Osteoblast (primary cell): ENCODE measurements around the gene NOS1AP. TPM values are rescaled to one million over a fixed set of nuclear protein-coding genes. Genes with fewer than 3 reads are reported as not detected.
"Not testable (repeated sequence)": the region's sequence is repeated elsewhere in the genome, so short reads cannot be mapped to it uniquely, and the experiment has no call there.

Experiments
- DNase-seq: peaks from one replicate; pipeline ENCODE4 v3.0.0; 2011; ENCODE audit warnings: low spot score, mixed read lengths; ENCODE audit not compliant: insufficient read length; ENCODE audit errors: missing footprints
- H2AFZ ChIP-seq: 2 replicates; pipeline ENCODE4 v1.6.0; 2011; ENCODE audit warnings: mild to moderate bottlenecking, low read length
- H3K27ac ChIP-seq: 2 replicates; pipeline ENCODE4 v1.5.1; 2011; ENCODE audit warnings: mild to moderate bottlenecking, low read depth, low read length, moderate library complexity
- H3K27me3 ChIP-seq: 2 replicates; pipeline ENCODE4 v1.6.0; 2012; ENCODE audit warnings: mild to moderate bottlenecking, control low read depth, inconsistent platforms, low read length, moderate library complexity; ENCODE audit not compliant: insufficient read depth
- H3K36me3 ChIP-seq: 2 replicates; pipeline ENCODE4 v1.5.1; 2011; ENCODE audit warnings: mild to moderate bottlenecking, low read length, control low read depth, moderate library complexity; ENCODE audit not compliant: insufficient read depth
- H3K4me1 ChIP-seq: 2 replicates; pipeline ENCODE4 v1.5.1; 2011; ENCODE audit warnings: mild to moderate bottlenecking, low read length, control low read depth, moderate library complexity; ENCODE audit not compliant: insufficient read depth
- H3K4me2 ChIP-seq: 2 replicates; pipeline ENCODE4 v1.6.0; 2011; ENCODE audit warnings: mild to moderate bottlenecking, low read length; ENCODE audit not compliant: insufficient read depth
- H3K4me3 ChIP-seq: fragments of 200-600 bp; sonication (generic); 3 replicates; pipeline ENCODE4 v1.5.1; 2012; ENCODE audit warnings: mild to moderate bottlenecking, low read length, inconsistent platforms; ENCODE audit not compliant: insufficient read depth
- H3K79me2 ChIP-seq: 2 replicates; pipeline ENCODE4 v1.6.0; 2012; ENCODE audit warnings: mild to moderate bottlenecking, low read length, control low read depth, inconsistent platforms; ENCODE audit not compliant: insufficient read depth
- H3K9me3 ChIP-seq: 2 replicates; pipeline ENCODE4 v1.5.1; 2011; ENCODE audit warnings: low read depth, low read length, control low read depth
- H4K20me1 ChIP-seq: 2 replicates; pipeline ENCODE4 v1.6.0; 2012; ENCODE audit warnings: mild to moderate bottlenecking, low read length, control low read depth; ENCODE audit not compliant: insufficient read depth
- total RNA-seq: library from RNA; depleted of rRNA; stranded (reverse); fragments of >200 nt; gene quantifications from 2 replicates; pipeline ENCODE4 v1.2.3, GENCODE V29; 2012
- TF ChIP-seq, protein P1 (sequence below): IDR thresholded peaks from 2 replicates; pipeline ENCODE4 v1.5.1; 2011; ENCODE audit warnings: mild to moderate bottlenecking, low read depth, low read length, moderate library complexity; ENCODE audit errors: extremely low read depth

NOS1AP gene
- total RNA-seq, 1 donor: not detected

DNA sequence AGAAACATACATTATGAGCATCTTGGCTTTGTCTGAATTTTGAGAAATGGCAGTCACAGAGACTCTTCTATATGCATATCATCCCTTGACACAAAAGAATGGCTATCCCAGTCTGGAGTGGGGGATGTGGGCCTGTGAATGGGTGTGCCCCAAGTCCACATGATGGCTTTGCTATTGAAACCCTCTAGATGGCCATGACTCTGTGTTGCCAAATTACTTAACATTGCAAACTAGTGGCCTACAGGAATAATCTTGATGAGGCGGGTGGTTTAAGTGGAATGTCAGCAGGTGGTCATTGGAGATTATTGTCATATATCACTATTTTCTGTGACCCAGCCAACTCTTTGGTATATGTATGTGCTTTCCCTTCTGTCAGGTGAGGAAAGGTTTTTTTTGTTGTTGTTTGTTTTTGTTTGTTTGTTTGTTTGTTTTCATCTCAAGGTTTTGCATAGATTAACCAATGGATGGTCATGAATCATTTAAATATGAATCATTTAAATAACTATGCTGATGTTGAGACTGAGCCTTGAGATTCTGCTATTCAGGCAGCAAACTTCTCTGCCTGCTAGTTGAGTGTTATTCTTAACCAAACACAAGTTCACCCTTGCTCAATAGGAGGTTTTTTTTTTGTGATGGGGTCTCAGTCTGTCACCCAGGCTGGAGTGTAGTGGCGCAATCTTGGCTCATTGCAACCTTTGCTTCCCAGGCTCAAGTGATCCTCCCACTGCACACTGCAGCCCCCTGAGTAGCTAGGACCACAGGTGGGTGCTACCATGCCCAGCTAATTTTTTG is 103.0 kb downstream of the NOS1AP start:
- H3K4me3 ChIP-seq: no peak overlapping the region
- no peak for DNase-seq
- no peaks in the 10 kb centered on the region for H3K79me2 ChIP-seq
- H3K27me3 ChIP-seq: no peaks in the 10 kb centered on the region
- H3K27ac ChIP-seq: no peak overlapping the region
- H3K9me3 ChIP-seq: no peaks in the 10 kb centered on the region
- H3K4me1 ChIP-seq: no peaks in the 10 kb centered on the region
- H3K36me3 ChIP-seq: no peaks in the 10 kb centered on the region
- TF ChIP-seq, protein P1, sequence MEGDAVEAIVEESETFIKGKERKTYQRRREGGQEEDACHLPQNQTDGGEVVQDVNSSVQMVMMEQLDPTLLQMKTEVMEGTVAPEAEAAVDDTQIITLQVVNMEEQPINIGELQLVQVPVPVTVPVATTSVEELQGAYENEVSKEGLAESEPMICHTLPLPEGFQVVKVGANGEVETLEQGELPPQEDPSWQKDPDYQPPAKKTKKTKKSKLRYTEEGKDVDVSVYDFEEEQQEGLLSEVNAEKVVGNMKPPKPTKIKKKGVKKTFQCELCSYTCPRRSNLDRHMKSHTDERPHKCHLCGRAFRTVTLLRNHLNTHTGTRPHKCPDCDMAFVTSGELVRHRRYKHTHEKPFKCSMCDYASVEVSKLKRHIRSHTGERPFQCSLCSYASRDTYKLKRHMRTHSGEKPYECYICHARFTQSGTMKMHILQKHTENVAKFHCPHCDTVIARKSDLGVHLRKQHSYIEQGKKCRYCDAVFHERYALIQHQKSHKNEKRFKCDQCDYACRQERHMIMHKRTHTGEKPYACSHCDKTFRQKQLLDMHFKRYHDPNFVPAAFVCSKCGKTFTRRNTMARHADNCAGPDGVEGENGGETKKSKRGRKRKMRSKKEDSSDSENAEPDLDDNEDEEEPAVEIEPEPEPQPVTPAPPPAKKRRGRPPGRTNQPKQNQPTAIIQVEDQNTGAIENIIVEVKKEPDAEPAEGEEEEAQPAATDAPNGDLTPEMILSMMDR: no peak
- H2AFZ ChIP-seq: no peak overlapping the region
- no peak overlapping the region for H3K4me2 ChIP-seq
- H4K20me1 ChIP-seq: no peaks in the 10 kb centered on the region

DNA sequence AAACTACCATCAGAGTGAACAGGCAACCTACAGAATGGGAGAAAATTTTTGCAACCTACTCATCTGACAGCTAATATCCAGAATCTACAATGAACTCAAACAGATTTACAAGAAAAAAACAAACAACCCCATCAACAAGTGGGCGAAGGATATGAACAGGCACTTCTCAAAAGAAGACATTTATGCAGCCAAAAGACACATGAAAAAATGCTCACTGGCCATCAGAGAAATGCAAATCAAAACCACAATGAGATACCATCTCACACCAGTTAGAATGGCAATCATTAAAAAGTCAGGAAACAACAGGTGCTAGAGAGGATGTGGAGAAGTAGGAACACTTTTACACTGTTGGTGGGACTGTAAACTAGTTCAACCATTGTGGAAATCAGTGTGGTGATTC is 104.1 kb downstream of the NOS1AP start:
- not testable (repeated sequence) for H3K79me2 ChIP-seq, H3K4me3 ChIP-seq, DNase-seq, H3K4me2 ChIP-seq, H3K9me3 ChIP-seq, H4K20me1 ChIP-seq, H2AFZ ChIP-seq, H3K36me3 ChIP-seq, H3K27me3 ChIP-seq, H3K27ac ChIP-seq, H3K4me1 ChIP-seq

DNA sequence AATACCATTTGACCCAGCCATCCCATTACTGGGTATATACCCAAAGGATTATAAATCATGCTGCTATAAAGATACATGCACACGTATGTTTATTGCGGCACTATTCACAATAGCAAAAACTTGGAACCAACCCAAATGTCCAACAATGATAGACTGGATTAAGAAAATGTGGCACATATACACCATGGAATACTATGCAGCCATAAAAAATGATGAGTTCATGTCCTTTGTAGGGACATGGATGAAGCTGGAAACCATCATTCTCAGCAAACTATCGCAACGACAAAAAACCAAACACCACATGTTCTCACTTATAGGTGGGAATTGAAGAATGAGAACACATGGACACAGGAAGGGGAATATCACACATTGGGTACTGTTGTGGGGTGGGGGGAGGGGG is 104.5 kb downstream of the NOS1AP start:
- H3K27me3 ChIP-seq, H3K4me3 ChIP-seq, H3K36me3 ChIP-seq, H3K27ac ChIP-seq, H3K79me2 ChIP-seq, H3K4me2 ChIP-seq, H2AFZ ChIP-seq, H3K4me1 ChIP-seq, H4K20me1 ChIP-seq, DNase-seq, H3K9me3 ChIP-seq: not testable (repeated sequence)

DNA sequence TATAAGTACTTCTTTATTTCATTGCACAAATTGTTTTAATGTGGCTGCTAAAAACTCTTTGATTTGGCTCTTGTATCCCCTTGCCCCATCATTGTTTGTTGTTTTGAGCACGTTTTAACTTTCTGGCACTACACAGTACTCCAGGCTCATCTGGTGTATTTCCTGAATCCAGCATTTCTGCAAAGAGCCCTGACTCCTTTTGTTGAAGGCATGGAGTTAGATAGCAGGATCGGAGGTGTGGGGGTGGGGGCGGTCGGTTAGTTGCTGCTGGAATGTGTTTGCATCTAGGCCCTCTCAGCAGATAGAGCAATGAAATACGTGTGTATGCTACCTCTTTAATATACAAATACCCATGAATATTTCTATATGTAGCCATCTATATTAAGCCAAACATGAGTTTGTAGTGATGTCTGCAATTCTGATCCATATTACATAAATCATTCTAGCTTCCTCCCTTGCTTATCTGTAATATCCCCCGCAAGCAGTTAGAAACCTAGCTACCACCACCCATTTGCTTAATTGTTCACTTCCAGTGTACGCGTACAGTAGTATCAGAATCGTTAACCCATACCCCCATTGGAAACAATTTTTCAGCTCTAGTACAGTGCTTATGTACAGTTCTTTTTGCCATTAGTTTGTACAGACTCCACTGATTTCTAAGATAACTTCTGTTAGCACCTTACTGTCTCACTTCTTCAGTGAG is 106.0 kb downstream of the NOS1AP start:
- H3K27ac ChIP-seq: no peak overlapping the region
- DNase-seq: no peak
- no peaks in the 10 kb centered on the region for H3K4me1 ChIP-seq
- no peaks in the 10 kb centered on the region for H3K36me3 ChIP-seq
- H3K4me2 ChIP-seq: no peak overlapping the region
- TF ChIP-seq, protein P1: no peak
- no peaks in the 10 kb centered on the region for H3K9me3 ChIP-seq
- H4K20me1 ChIP-seq: no peaks in the 10 kb centered on the region
- H3K4me3 ChIP-seq: no peak overlapping the region
- H2AFZ ChIP-seq: no peak overlapping the region
- H3K27me3 ChIP-seq: peaks cover 2% of the 10 kb centered on the region
- no peaks in the 10 kb centered on the region for H3K79me2 ChIP-seq

DNA sequence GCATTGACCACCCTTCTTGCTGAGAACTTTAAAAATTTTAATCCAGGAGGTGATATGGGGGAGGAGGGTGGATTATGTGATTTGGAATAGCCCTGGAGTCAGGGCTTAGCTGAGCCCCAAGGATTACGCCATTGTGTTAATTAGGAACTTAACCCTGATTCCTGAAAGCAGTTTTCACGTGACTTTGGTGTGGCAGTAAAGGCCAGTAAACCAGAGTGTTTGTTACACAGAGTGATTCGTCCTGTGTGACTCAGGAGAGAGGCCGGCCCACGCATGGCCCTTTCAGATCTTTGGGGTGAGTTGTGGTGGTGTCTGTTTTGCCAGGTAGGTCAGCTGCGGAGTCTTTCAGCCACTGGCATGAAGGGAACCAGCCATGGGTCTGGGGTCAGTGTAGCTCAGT is 107.6 kb downstream of the NOS1AP start:
- Histone ChIP-seq H4K20me1 (no peaks in the 10 kb centered on the region), H3K36me3 (no peaks in the 10 kb centered on the region), H3K79me2 (no peaks in the 10 kb centered on the region), H3K9me3 (no peaks in the 10 kb centered on the region), H3K27me3 (peaks cover 2% of the 10 kb centered on the region), H3K27ac (no peak overlapping the region), H3K4me2 (no peak overlapping the region), H3K4me3 (no peak overlapping the region), H3K4me1 (no peaks in the 10 kb centered on the region), H2AFZ (no peak overlapping the region)
- no peak for DNase-seq
- TF ChIP-seq, protein P1: no peak
